ENCODE results near the gene SLCO4A1. TPM values are rescaled to one million over a fixed set of nuclear protein-coding genes. Genes with fewer than 3 reads are reported as not detected.

SLCO4A1 gene
- total RNA-seq, 1 experiment from 2014 or later: 91.6 TPM

DNA sequence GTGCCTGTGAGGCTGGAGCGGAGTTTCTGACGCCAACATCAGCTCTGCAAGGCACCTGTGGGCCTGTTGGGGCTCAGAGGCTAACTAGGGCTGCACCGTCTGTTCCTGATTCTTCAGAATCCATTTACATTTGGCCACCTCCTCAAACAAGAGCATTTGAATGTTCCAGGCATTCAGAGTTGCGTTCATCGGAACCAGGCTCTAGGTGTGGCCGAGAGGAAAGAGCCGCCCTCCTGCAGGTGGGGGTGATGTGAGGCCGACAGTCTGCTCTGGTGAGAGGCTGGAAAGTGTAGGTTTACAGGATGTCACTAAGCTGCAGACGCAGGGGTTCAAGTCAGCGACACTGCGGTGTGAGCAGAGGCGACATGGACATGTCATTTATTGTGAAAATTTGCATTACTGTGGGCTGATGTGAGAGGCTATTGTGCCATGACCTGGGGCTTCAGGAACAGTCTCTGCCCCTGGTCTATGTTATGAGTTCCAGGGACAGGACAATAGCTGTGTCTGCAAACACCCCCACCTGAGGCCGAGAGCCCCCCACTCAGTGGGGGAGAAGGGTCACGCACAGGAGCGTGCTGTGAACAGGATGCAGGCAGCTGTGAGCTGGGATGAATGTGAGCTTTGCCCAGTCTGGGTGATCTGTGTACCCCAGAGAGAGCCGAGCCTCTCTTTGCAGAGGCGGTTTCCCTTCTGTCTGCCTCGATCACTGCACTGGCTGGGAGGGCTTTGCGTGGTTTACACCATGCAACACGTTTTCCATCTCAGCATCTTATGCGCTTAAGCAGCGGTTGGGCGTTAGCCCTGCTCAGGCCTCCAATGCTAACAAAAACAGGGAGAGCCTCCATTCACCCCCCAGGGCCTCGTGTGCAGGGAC lies 21.1 kb downstream of the SLCO4A1 start:
- no peak for DNase-seq (ENCODE audit: extremely low read depth, low read depth)

DNA sequence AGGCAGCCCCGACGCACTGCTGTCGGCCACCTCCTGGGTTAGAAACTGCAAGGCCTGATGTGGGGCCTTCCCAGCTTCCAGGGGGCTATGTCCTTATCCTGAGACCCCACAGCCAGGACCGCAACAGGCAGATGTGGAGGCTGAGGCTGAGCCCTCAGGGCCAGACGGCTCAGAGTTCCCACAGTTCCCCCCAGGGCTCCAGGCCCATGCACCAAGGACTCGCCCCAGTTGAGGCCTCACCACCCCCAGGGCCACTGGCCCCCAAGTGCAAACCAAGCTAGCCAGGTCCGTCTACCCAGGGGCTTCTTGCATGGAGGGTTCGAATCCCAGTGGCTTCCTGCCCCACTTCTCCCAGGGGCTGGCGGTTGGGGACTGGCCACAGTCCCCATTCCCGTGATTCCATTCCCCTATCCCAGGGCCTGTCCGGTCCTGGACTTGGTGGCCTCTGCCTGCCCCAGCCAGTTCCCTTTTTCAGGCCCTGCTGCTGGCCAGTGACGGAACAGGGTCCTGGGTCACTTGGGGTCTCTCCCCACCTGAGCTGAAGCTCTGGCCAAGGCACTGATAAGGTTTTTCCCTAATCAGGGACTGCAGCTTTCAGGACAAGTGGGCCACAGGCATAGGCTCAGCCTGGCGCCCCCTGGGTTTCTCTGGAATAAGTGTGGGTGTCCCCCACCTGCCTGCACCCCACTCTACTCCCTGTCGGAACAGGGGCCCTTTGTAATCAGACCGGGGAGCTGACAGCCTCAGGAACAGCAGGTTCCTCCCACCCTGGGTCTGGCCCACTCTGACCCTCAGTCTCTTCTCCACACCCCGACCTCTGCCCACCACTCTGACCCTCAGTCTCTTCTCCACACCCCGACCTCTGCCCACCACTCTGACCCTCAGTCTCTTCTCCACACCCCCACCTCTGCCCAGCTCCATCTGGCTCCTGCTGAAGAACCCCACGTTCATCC lies 22.0 kb downstream of the SLCO4A1 start:
- DNase-seq (ENCODE audit: extremely low read depth, low read depth): no peak

DNA sequence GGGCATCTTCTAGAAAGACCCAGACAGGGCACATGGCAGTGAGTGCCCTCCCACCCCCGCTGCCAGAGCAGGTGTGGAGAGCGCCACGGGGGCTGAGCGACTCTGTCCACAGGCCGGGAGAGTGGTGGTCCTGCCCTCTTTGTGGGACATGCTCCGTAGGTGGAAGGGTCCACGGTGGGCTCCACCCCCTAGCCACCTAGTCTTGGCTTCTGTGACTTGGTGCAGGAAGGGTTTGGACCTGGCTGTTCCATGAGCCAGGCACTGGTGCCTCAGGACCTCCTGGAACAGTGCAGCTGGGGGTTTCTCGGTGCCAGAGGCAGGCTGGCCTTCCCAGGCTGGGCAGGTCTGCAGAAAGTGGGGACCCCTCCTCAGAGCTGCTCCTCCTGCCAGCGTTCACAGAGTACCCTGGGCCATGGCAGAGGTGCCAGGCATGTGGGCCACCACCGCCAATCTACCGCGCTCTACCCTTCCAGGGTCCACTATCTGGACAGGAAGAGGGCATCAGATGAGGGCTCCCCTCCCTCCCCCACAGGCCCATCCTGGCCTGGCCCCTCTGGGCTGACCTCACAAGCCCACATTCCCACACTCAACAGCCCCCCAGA lies 23.0 kb downstream of the SLCO4A1 start:
- no peak for DNase-seq (ENCODE audit: extremely low read depth, low read depth)

DNA sequence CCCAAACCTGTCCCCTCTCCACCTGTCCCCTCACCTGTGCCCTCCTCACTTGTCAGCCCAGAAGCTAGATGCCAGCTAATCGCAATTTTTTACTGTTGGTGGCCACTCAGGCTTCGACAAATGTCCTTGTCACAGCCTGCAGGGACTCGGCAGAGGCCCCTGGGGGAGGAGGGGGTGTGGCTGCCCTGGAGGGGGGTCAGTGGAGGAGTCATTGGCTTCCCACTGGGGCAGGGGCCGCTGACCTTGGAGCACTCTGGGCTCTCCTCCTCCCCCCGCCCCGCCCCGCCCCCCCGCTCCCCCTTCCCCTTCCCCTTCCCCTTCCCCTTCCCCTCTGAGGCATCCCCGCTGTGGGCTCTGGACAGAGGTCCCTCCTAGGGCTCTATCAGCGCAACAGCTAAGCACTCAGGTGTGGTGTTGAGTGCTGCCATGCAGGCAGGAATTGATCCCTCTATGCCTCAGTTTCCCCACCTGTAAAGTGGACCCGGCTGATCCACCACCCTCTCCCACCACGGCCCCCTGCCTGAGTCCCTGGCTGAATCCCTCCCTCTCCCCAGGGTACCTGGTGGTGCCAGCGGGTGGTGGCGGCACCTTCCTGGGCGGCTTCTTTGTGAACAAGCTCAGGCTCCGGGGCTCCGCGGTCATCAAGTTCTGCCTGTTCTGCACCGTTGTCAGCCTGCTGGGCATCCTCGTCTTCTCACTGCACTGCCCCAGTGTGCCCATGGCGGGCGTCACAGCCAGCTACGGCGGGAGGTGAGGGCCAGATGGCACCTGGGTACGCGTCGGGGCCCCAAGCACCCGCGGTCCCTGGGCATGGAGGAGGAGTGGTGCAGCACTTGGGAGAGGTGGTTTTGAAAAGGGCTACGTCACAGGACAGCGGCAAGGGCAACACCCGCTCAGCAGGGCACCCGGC lies 23.8 kb downstream of the SLCO4A1 start:
- no peak for DNase-seq (ENCODE audit: extremely low read depth, low read depth)

DNA sequence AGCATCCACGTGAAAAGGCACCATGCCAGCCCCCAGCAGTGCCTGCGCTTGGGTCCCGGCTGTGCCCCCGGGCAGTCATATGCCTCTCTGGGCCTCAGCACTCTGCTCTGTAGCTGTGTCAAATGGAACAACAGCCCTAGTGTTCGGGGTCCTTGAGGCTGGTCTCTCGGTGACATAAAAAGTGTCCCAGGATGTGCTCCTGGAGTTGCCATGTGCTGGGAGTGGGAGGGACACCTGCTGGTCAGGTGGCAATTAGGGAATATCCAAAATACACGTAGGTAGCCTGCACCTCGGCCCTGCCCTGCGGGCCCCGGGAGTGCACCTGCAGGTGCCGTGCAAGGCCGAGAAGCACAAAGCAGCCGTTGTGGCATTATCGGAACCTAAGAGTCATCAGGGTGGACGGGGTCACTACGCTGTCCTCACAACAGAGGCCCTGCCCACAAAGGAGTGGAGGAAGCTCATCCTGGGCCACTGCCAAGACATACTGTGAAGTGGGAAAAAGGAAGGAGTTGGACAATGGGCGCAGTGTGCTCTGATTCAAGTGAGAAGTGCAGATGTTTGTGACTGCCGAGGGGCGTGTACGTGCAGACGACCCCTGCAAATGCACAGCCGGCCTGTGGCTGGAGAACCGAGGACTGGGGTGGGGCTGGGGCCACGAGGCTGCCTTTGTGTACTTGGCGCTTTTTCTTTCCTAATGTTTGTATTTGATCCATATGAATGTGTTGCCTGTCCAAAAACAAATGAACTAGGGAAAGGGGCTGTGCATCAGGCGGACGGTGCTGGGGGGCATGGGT lies 24.6 kb downstream of the SLCO4A1 start:
- DNase-seq (ENCODE audit: extremely low read depth, low read depth): peak; percentile 90

DNA sequence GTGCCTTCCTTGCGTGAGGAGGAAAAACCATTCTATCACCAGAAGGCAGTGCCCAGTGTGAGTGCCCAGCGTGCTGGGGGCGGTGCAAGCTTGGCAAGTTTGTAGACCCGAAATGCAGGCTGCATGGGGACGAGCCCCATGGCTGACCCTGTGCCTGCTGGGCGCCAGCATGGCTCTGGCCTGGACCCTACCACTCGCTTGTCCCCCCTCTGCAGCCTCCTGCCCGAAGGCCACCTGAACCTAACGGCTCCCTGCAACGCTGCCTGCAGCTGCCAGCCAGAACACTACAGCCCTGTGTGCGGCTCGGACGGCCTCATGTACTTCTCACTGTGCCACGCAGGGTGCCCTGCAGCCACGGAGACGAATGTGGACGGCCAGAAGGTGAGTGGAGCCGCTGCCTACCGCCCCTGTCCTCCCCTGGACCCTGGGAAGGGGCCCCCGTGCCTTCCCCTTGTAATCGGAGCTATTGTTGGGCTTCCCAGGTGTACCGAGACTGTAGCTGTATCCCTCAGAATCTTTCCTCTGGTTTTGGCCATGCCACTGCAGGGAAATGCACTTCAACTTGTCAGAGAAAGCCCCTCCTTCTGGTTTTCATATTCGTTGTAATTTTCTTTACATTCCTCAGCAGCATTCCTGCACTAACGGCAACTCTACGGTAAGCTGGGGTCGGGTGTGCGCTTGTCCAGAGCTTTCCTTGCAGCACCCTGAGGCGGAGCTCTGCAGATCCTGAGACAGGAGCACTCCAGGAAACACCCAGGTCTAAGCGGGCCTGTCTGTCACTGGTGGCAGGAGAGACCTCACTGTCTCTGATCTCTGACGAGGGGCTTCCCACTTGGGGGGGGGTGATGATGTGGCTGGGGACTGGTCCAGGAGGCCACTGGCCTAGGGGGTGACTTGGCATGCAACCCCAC lies 25.5 kb downstream of the SLCO4A1 start:
- no peak for DNase-seq (ENCODE audit: extremely low read depth, low read depth)

DNA sequence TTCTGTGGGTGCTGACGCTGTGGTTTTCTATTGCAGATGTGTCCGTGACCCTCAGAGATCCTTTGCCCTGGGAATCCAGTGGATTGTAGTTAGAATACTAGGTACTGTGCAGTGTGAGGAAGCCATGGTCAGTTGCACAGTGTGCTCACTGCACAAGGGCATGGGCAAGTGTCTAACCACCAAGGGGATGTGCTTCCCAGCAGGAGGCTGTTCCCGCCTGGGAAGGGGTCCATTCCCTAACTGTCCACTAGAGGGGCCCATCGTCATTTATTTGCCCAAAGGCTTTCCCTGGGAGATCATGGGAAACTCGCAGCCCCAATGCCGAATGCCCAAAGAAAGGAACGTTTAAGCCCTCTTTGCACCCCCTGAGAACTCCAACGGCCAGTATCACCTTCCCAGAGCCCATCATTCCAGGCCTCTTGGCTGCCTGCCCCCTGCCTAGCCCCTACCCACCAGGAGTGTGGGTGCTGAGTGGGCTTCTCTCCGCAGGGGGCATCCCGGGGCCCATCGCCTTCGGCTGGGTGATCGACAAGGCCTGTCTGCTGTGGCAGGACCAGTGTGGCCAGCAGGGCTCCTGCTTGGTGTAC lies 26.2 kb downstream of the SLCO4A1 start:
- DNase-seq (ENCODE audit: extremely low read depth, low read depth): peak; percentile 78

DNA sequence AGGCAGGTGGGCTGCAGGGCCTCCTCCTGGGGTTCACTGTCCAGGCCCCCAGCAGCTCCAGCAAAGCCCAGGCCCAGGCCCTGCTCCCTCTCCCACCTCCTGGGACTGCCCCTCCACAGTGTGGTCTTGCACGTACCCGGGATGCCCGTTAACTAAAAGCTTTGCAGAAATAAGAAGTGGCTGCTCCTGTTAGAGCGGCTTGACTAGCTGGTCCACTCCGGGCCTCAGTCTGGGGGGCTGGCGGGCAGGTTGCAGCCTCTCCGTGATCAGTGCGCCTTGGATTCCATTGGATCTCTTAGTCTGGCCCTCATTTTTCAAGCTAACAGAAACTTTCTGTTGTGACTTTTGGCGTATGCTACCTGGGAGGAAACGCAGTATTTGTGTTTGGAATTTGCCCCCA lies 26.9 kb downstream of the SLCO4A1 start:
- no peak for DNase-seq (ENCODE audit: extremely low read depth, low read depth)

DNA sequence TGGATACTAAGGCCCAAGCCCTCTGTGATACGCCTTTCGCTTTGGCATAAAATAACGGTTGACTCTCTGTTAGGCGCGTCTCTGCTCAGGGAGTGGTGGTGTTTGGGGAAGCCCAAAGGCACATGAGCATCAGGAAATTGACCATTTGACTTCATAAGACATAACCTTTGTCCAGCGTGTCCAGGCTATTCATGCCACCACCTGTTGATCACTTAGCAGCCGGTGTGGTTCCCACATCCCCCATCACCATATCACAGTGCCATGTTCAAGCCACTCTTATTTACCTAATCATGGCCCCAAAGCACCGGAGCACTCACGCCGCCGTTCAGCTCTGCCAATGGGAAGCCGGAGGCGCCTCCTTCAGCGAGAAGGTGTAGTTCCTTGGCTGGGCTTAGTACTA lies 27.9 kb downstream of the SLCO4A1 start:
- DNase-seq (ENCODE audit: extremely low read depth, low read depth): no peak

DNA sequence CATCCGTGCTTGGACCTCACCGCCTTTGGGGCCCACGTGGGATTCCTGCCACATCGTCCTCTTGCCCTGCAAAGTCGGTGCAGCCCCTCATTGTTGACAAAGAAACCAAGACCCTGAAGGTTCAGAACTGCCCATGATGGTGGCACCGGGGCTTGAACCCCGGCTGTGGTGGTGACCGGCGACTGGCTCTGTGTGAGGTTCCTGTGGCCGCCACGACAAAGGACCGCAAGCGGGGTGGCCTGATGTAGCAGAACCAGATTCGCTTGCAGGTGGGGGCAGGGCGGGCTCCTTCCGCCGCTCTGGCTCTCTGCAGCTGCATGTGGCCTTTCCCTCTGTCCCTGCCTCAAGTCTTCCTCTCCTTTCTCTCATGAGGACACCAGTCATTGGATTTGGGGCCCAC lies 28.7 kb downstream of the SLCO4A1 start:
- DNase-seq (ENCODE audit: extremely low read depth, low read depth): no peak

DNA sequence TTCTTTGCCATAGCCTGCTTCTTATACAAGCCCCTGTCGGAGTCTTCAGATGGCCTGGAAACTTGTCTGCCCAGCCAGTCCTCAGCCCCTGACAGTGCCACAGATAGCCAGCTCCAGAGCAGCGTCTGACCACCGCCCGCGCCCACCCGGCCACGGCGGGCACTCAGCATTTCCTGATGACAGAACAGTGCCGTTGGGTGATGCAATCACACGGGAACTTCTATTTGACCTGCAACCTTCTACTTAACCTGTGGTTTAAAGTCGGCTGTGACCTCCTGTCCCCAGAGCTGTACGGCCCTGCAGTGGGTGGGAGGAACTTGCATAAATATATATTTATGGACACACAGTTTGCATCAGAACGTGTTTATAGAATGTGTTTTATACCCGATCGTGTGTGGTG lies 29.5 kb downstream of the SLCO4A1 start:
- no peak for DNase-seq (ENCODE audit: extremely low read depth, low read depth)

DNA sequence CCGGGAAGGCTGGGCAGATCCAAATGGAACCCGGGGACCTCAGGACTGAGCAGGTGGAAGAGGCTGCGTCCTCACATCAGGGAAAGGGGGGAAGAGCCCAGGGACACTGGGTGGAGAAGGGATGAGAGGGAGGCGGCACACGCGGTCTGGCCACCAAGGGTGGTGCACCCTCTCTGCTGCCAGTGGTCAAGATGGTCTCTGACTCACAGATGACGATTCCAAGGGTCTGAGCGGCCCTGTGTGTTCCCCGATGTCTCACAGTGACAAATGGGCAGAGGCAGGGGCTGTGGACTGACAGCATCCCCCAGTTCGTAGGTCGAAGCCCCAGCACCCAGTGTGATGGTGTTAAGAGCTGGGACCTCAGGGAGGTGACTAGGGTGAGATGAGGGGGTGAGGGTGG lies 32.1 kb downstream of the SLCO4A1 start:
- no peak for DNase-seq (ENCODE audit: extremely low read depth, low read depth)

DNA sequence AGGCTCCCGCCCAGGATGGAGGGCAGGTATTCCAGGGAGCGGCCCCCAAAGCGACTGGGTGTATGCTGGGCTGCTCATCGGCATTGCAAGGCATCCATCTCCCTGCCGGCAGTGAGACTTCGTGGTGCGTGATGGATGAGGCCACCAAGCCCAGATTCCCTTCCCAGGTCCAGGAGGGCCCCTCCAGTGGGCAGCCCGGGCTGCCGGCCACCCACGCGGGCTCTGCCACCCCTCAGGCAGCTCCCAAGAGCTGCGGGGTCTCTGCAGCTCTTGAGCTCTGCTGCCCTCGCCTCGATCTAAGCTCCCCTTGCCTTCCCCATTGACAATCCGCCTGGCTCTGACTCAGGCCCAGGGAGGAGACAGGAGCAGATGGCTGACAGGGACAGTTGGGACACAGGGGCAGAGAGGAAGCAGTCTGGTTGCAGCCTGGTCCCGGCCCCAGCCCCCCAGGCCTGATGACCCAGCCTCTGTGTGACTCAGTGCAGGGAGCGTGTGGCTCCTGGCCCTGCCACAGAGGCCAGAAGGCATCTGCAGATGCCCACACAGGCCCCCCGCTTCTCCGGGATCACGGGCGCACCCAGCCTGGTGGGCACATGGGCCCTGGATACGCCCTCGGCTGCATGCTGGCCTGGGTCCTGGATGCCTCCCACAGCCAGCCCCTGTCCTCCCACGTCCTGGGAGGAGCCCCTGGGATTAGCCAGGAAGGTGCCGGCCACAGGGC lies 33.0 kb downstream of the SLCO4A1 start:
- DNase-seq (ENCODE audit: extremely low read depth, low read depth): no peak

DNA sequence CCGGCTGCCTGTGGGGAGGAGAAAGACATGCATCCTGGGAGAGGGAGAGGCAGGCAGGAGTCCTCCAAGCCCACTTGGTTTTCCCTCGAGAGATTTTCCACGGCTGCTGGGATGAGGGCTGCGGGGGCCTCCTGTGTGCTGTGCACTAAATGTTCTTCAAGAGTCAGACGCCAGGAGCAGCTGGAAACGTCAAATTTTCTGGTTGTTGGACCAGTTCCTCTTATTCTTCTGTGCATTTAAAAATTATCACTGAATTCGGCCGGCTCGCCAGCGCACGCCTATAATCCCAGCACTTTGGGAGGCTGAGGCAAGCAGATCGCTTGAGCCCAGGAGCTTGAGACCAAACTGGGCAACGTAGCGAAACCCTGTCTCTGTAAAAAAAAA lies 33.6 kb downstream of the SLCO4A1 start:
- no peak for DNase-seq (ENCODE audit: extremely low read depth, low read depth)

DNA sequence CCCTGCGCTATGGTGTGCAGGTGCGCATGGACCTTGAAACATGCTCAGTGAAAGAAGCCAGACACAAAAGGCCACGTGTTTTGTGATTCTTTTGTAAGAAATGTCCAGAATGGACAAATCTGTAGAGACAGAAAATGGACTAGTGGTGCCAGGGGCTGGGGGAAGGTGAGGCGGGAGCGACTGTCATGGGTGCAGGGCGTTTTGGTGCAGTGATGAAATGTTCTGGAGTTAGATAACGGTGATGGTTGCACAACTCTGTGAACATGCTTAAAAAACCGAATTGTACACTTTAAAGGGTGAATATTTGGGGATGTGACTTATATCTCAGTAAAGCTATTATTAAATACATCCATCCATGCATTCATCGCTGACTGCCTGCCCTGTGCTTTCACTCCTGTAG lies 34.7 kb downstream of the SLCO4A1 start:
- DNase-seq (ENCODE audit: extremely low read depth, low read depth): no peak

DNA sequence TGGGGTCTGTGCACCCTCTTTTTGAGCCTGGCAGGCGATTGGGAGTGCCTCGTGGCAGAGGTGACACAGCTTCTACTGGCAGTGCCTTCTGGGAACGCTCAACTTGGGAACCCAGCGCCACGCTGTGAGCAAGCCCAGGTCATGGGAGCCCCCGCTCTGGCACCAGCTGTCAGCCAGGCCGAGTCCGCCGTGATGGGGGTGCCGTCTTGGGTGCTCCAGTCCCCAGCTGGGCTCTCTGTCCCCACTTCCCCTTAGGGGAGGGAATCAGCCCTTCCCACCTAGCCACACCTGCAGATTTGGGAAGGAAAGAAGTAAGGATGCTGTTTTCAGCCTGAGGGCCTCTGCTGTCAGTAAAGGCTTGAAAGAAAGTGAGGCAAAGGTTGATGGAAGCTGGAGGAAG lies 35.4 kb downstream of the SLCO4A1 start:
- no peak for DNase-seq (ENCODE audit: extremely low read depth, low read depth)

DNA sequence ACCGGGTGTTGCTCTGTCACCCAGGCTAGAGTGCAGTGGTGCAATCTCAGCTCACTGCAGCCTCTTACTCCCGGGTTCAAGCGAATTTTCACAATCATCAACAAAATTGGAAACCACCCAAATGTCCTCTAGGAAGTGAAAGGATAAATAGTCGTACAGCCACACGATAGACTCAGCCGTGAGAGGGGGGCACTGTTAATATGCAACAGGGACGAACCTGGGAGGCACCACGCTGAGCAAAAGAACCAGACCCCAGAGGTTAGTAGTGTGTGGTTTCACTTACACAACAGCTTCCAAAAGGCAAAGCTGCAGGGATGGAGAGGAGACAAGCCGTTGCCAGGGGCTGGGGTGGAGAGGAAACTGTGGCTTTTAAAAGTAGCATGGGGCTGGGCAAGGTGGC lies 36.2 kb downstream of the SLCO4A1 start:
- no peak for DNase-seq (ENCODE audit: extremely low read depth, low read depth)
